HFF-Myc (cell line): ENCODE measurements around the gene CEACAM3.

Experiments used
- DNase-seq: peaks from one replicate; pipeline ENCODE4 v3.0.0-alpha.2; 2011; ENCODE audit warnings: low read depth; ENCODE audit errors: extremely low read depth
- H3K4me3 ChIP-seq: replicated peaks from 2 replicates; pipeline ENCODE4 v1.5.1; 2011; ENCODE audit warnings: low read depth, mild to moderate bottlenecking, control low read depth, low read length
- CTCF ChIP-seq: IDR thresholded peaks from 2 replicates; pipeline ENCODE4 v1.5.1; 2012; ENCODE audit warnings: mild to moderate bottlenecking, low read depth, low read length, control low read depth; ENCODE audit errors: missing control alignments

The CEACAM3 gene

GRCh38 chr19:41792513-41793413, 3.6 kb upstream of the CEACAM3 start:
- TF ChIP-seq CTCF, result peak; percentile 87
- no peak overlapping the region for H3K4me3 ChIP-seq
- DNase-seq, result no peak

- no peak for DNase-seq
- H3K4me3 ChIP-seq, result no peak overlapping the region
- no peak for TF ChIP-seq CTCF
Observed at GRCh38 chr19:41793414-41793727, 3.0 kb upstream of the CEACAM3 start.

GRCh38 chr19:41795031-41795461, 1.3 kb upstream of the CEACAM3 start:
- H3K4me3 ChIP-seq, result no peak overlapping the region
- TF ChIP-seq CTCF, result peak; percentile 88
- DNase-seq, result no peak

- no peak for TF ChIP-seq CTCF
- no peak for DNase-seq
- no peak overlapping the region for H3K4me3 ChIP-seq
Observed at GRCh38 chr19:41796901-41797300, 514 bp downstream of the CEACAM3 start.

GRCh38 chr19:41799444-41800000, 3.1 kb downstream of the CEACAM3 start:
- no peak for DNase-seq
- TF ChIP-seq CTCF, result no peak
- no peak overlapping the region for H3K4me3 ChIP-seq

GRCh38 chr19:41801031-41801430, 4.6 kb downstream of the CEACAM3 start:
- H3K4me3 ChIP-seq, result no peak overlapping the region
- TF ChIP-seq CTCF, result no peak
- no peak for DNase-seq
